Lung (tissue), 12 donors: ENCODE data around the gene NXT1. TPM values are rescaled to one million over a fixed set of nuclear protein-coding genes. Genes with fewer than 3 reads are reported as not detected.
"Not testable (repeated sequence)": the region's sequence is repeated elsewhere in the genome, so short reads cannot be mapped to it uniquely, and the experiment has no call there.

Experiments
- ATAC-seq: fragments of 200-7000 bp; cut with Tn5 transposase; one replicate; pipeline ENCODE4 v1.9.1; 2020; ENCODE audit warnings: moderate number of reproducible peaks; ENCODE audit not compliant: insufficient read depth, low FRiP score
- DNase-seq, 3 donors: peaks; one replicate each; pipeline ENCODE4 v3.0.0-alpha.2; 2013 to 2017
- H3K27ac ChIP-seq, 2 donors: one replicate each; pipeline ENCODE4 v1.5.1; 2013; ENCODE audit warnings: mild to moderate bottlenecking in 2 of 2, moderate library complexity in 2 of 2, control low read depth in 1 of 2, inconsistent platforms in 1 of 2, low read depth in 1 of 2, low read length in 1 of 2
- H3K27me3 ChIP-seq, 3 donors: one replicate each; pipeline ENCODE4 v1.5.1; 2013; ENCODE audit warnings: low read length in 2 of 3; ENCODE audit not compliant: control insufficient read depth in 3 of 3, insufficient read depth in 3 of 3
- H3K36me3 ChIP-seq, 4 donors: one replicate each; pipeline ENCODE4 v1.5.1; 2013; ENCODE audit warnings: low read length in 4 of 4, mild to moderate bottlenecking in 1 of 4, moderate library complexity in 1 of 4; ENCODE audit not compliant: control insufficient read depth in 4 of 4, insufficient read depth in 4 of 4
- H3K4me1 ChIP-seq, 5 donors: one replicate each; pipeline ENCODE4 v1.5.1; 2013; ENCODE audit warnings: low read length in 5 of 5, mild to moderate bottlenecking in 2 of 5, moderate library complexity in 1 of 5; ENCODE audit not compliant: control insufficient read depth in 5 of 5, insufficient read depth in 5 of 5
- H3K4me3 ChIP-seq: one replicate; pipeline ENCODE4 v1.5.1; 2013; ENCODE audit warnings: mild to moderate bottlenecking, control low read depth, moderate library complexity
- H3K9ac ChIP-seq, 2 donors: one replicate each; pipeline ENCODE4 v1.5.1; 2013; ENCODE audit warnings: low read length in 2 of 2, control low read depth in 1 of 2; ENCODE audit not compliant: insufficient read depth in 1 of 2
- H3K9me3 ChIP-seq, 4 donors: one replicate each; pipeline ENCODE4 v1.5.1; 2013; ENCODE audit warnings: low read length in 3 of 4, mild to moderate bottlenecking in 1 of 4, moderate library complexity in 1 of 4; ENCODE audit not compliant: control insufficient read depth in 4 of 4, insufficient read depth in 3 of 4
- CTCF ChIP-seq: IDR thresholded peaks from 2 replicates; pipeline ENCODE4 v1.5.1; 2012; ENCODE audit warnings: mild to moderate bottlenecking; ENCODE audit errors: control extremely low read depth, extremely low read depth
- WGBS, 2 donors: extraction: QIAGEN DNeasy Blood & Tissue Kit; methylation state at CpG; one replicate each; pipeline ENCODE4 v1.1.7; 2013; 5-methylcytosine and 5-hydroxymethylcytosine counted together
- polyA plus RNA-seq, 2 donors: library from polyadenylated mRNA; stranded (reverse); fragments of 200-250 nt; gene quantifications; one replicate each; pipeline ENCODE4 v1.2.1, GENCODE V29; 2013
- total RNA-seq, 2 donors: library from RNA; depleted of rRNA in 1 of 2; stranded (reverse); fragments of >200 nt in 1 of 2; gene quantifications; one replicate each; pipeline ENCODE4 v1.2.1, GENCODE V29; 2014 to 2021
- donor health status: control.
- donor health status: control.
- donor health status: Bipolar disorder and iron deficiency.
- donor health status: healthy.
- donor health status: DM: yes; HTN: yes; CAD: no.

NXT1 gene
- total and polyA plus RNA-seq, 4 donors = 19.1 to 35.9 (median 20.9) TPM

GRCh38 chr20:23305098-23305497 lies 45.5 kb upstream of the NXT1 start:
- DNase-seq = peak in 1 of 3 donors; percentile 22
- H3K27me3 ChIP-seq = no peaks in the 10 kb centered on the region
- peak; percentile 58 for ATAC-seq
- H3K4me1 ChIP-seq = no peaks in the 10 kb centered on the region
- no peaks in the 10 kb centered on the region for H3K9me3 ChIP-seq
- no peak overlapping the region for H3K27ac ChIP-seq
- no peak overlapping the region for H3K9ac ChIP-seq
- H3K36me3 ChIP-seq = no peaks in the 10 kb centered on the region
- WGBS, 2 donors = 76 to 77% methylated on average over 3 of the region's 3 CpGs
- H3K4me3 ChIP-seq = no peak overlapping the region
- no peak for TF ChIP-seq CTCF

- H3K4me1 ChIP-seq, H3K4me3 ChIP-seq, H3K9ac ChIP-seq, ATAC-seq, H3K27ac ChIP-seq, H3K36me3 ChIP-seq, DNase-seq, H3K9me3 ChIP-seq, H3K27me3 ChIP-seq: not testable (repeated sequence)
- 91 to 94% methylated on average over 2 of the region's 4 CpGs for WGBS, 2 donors
These were observed 43.2 kb upstream of the NXT1 start for GRCh38 chr20:23307393-23307792.

GRCh38 chr20:23308024-23308423 lies 42.6 kb upstream of the NXT1 start:
- WGBS, 2 donors = 86 to 96% methylated on average over 3 of the region's 3 CpGs
- Histone ChIP-seq H3K27ac (no peak overlapping the region), H3K27me3 (no peaks in the 10 kb centered on the region), H3K9ac (no peak overlapping the region), H3K4me3 (no peak overlapping the region), H3K9me3 (no peaks in the 10 kb centered on the region), H3K4me1 (no peaks in the 10 kb centered on the region), H3K36me3 (no peaks in the 10 kb centered on the region)
- ATAC-seq (no peak), DNase-seq (no peak)
- no peak for TF ChIP-seq CTCF

- no peaks in the 10 kb centered on the region for H3K36me3 ChIP-seq
- no peak for TF ChIP-seq CTCF
- no peaks in the 10 kb centered on the region for H3K9me3 ChIP-seq
- no peak overlapping the region for H3K27ac ChIP-seq
- H3K9ac ChIP-seq = no peak overlapping the region
- DNase-seq (no peak), ATAC-seq (no peak)
- H3K27me3 ChIP-seq = no peaks in the 10 kb centered on the region
- no peak overlapping the region for H3K4me3 ChIP-seq
- no peaks in the 10 kb centered on the region for H3K4me1 ChIP-seq
- WGBS, 2 donors = 79 to 82% methylated on average over 4 of the region's 4 CpGs
These were observed 41.7 kb upstream of the NXT1 start for GRCh38 chr20:23308908-23309307.
